ENCODE measurements around the gene TPX2. TPM values are rescaled to one million over a fixed set of nuclear protein-coding genes. Genes with fewer than 3 reads are reported as not detected.
A peak's percentile ranks its signal among the peaks of the same experiment; 100 is the strongest.

Gene TPX2
- total and polyA plus RNA-seq, 2 donors = 8.2 to 75.6 TPM

DNA sequence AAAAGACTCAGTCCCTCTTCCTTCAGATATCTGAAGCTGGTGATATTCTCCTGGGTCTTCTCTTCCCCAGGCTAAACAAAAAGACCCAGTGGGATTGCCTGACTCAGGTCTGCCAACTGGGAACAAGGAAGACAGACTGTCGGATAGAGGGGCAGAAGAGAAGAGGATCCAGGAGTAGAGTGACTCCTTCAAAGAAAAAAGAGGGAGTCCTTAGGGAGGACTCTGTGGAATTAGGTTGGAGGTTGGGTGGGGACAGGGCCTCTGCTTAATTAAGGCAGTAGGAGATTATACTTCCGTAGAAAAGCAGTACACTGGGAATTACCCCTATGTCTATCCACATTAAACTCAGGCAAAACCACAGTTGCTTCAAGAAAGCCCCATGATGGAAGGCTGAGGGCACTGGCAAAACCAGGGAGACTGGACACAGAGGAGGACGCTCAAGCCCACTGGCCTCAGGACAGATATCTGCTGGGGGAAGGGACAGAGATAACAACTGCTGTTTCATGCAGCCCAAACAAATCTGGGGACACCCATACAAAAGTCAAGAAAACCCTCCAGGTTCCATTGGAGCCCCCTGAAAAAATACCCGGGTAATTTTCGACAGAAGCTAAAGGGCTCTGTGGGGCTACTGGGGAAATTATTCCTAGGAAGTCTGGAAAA, 22.1 kb upstream of the TPX2 start:
- H3K9me3 ChIP-seq (ENCODE audit: control insufficient read depth in 2 of 2, insufficient read depth in 1 of 2, low read length in 1 of 2) = no peaks in the 10 kb centered on the region
- H3K4me3 ChIP-seq (ENCODE audit: low read length in 2 of 2) = peak overlapping the region; percentile 75 to 85
- H3K27ac ChIP-seq (ENCODE audit: low read depth in 1 of 2, low read length in 1 of 2) = peak overlapping the region in 1 of 2 donors; percentile 81
- 92% methylated on average over 5 of the region's 5 CpGs for WGBS
- H3K36me3 ChIP-seq (ENCODE audit: control insufficient read depth in 2 of 2, insufficient read depth in 2 of 2, low read length in 1 of 2) = peaks cover 41 to 88% of the 10 kb centered on the region in 2 donors
- peak in 1 of 9 donors; percentile 19 for DNase-seq (ENCODE audit: low read depth in 6 of 9, low spot score in 9 of 9)
- no peaks in the 10 kb centered on the region for H3K27me3 ChIP-seq (ENCODE audit: control insufficient read depth in 2 of 2, insufficient read depth in 1 of 2, low read length in 1 of 2)
- H3K4me1 ChIP-seq (ENCODE audit: control insufficient read depth in 2 of 2, insufficient read depth in 2 of 2, low read length in 2 of 2) = peaks cover 52 to 78% of the 10 kb centered on the region in 2 donors

DNA sequence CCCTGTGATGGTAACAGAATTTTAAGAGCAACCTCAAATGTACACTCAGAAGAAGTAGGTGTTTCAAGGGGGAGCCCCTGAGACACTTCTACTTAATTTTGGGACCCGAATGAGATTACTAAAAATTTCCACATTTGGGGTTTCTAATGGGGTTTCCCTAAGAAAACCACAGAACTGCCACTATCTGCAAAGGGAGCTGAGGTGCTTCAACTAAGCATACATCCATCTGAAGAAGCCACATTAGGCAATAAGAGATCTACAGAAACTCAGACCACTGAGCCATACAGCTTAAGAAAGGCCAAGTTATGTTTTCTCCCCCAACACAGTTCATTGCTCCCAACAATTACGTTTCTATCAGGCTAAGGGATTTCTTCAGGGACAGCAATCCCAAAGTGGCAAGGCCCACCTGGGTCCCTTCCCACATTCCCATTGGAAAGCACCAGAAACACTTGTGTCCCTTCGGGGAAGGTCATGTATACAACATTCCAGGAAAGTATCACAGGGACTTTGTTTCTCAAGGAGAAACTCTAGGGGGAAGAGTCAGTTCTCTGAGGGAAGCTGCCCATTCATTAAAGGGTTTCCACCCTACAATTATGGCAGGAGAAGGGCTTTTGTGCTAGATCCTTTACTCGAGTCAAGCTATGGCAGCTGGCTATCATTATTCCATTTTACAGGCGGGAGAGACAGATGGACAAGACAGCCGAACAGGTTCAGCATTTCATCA, 21.4 kb upstream of the TPX2 start:
- peak in 1 of 9 donors; percentile 22 for DNase-seq (ENCODE audit: low read depth in 6 of 9, low spot score in 9 of 9)
- peaks cover 36 to 81% of the 10 kb centered on the region in 2 donors for H3K36me3 ChIP-seq (ENCODE audit: control insufficient read depth in 2 of 2, insufficient read depth in 2 of 2, low read length in 1 of 2)
- WGBS = 76% methylated on average over 6 of the region's 6 CpGs
- peak overlapping the region; percentile 72 to 81 for H3K27ac ChIP-seq (ENCODE audit: low read depth in 1 of 2, low read length in 1 of 2)
- H3K9me3 ChIP-seq (ENCODE audit: control insufficient read depth in 2 of 2, insufficient read depth in 1 of 2, low read length in 1 of 2) = no peaks in the 10 kb centered on the region
- no peaks in the 10 kb centered on the region for H3K27me3 ChIP-seq (ENCODE audit: control insufficient read depth in 2 of 2, insufficient read depth in 1 of 2, low read length in 1 of 2)
- peak overlapping the region; percentile 75 to 85 for H3K4me3 ChIP-seq (ENCODE audit: low read length in 2 of 2)
- H3K4me1 ChIP-seq (ENCODE audit: control insufficient read depth in 2 of 2, insufficient read depth in 2 of 2, low read length in 2 of 2) = peaks cover 45 to 71% of the 10 kb centered on the region in 2 donors

DNA sequence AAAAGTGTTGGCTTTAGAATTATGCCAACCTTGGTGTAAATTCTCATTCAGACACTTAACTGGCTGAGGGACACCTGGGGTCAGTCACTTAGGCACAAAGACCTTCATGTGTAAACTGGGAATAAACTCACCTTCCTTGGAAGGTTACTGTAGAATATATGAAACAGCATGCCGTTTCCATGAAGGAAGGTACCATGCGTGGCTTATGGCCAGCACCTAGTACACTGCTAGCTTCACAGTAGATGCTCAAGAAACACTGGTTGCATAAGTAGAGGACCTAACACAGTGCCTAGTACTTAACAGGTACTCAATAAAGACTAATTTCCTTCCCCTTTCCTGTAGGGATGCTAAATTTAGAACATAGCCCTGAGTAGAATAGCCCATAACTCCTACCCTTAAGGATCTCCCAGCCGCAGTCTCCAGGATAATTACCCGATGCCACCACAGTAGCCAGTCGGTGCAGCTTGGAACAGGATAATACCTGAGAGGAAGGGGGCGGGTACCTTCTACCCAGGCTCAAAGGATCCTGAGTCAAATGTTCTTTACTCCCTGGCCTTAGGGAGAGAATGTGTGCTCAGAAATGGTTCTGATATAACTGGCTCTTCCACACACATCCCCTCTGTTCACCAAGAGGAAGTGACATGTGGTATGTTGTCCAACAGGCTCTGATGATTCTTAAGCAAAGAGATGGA, 20.0 kb upstream of the TPX2 start:
- peaks cover 31 to 61% of the 10 kb centered on the region in 2 donors for H3K4me1 ChIP-seq (ENCODE audit: control insufficient read depth in 2 of 2, insufficient read depth in 2 of 2, low read length in 2 of 2)

DNA sequence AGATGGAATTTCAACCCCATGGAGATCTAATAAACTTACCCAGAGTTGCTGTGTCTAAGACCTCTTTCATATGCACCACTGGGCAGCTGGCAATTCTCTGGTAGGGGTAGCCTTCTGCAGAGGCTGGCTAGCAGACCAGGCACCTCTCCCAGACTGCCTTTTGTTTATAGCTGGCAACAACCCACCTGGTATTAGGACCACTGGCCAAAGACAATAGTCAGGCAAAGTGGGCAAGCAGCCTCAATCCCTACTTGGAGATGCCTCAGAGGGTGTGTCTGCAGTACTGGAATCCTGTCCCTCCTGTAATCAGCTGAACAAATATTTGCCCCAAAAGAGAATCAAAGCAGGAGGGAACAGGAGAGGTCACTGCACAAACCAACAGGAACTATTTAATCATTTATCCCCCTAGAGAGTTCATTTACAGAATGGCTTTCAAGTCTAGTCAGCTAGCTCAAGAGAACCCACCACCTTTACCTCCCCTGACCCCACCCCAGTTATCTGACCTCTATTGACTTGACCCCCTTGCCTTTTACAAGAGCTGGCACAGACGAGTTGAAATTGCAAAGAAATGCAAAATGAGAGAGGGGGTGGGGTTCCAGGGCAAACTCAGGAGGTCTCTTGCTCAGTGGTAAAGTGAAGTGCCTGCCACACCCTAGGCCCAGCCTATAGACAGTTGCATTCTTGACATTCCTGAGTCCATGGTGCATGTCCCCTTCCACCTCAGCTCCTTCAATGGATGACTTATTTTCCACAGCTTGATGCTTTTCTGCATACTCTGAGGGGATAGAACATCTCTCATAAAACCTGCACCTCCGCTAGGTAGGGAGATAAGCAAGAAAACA, 19.2 kb upstream of the TPX2 start:
- WGBS = 44% methylated on average over 2 of the region's 2 CpGs
- Histone ChIP-seq H3K4me3 (ENCODE audit: low read length in 2 of 2) (peak overlapping the region; percentile 75 to 85), H3K4me1 (ENCODE audit: control insufficient read depth in 2 of 2, insufficient read depth in 2 of 2, low read length in 2 of 2) (peaks cover 25 to 56% of the 10 kb centered on the region in 2 donors), H3K36me3 (ENCODE audit: control insufficient read depth in 2 of 2, insufficient read depth in 2 of 2, low read length in 1 of 2) (peaks cover 24 to 59% of the 10 kb centered on the region in 2 donors), H3K9me3 (ENCODE audit: control insufficient read depth in 2 of 2, insufficient read depth in 1 of 2, low read length in 1 of 2) (no peaks in the 10 kb centered on the region), H3K27ac (ENCODE audit: low read depth in 1 of 2, low read length in 1 of 2) (peak overlapping the region; percentile 96 to 99), H3K27me3 (ENCODE audit: control insufficient read depth in 2 of 2, insufficient read depth in 1 of 2, low read length in 1 of 2) (no peaks in the 10 kb centered on the region)
- peak in 1 of 9 donors; percentile 52 for DNase-seq (ENCODE audit: low read depth in 6 of 9, low spot score in 9 of 9)

More for the DNA sequence above, 20.0 kb upstream of the TPX2 start:
- peak in 1 of 9 donors; percentile 65 for DNase-seq (ENCODE audit: low read depth in 6 of 9, low spot score in 9 of 9)
- H3K36me3 ChIP-seq (ENCODE audit: control insufficient read depth in 2 of 2, insufficient read depth in 2 of 2, low read length in 1 of 2) = peaks cover 27 to 67% of the 10 kb centered on the region in 2 donors
- peak overlapping the region; percentile 75 to 85 for H3K4me3 ChIP-seq (ENCODE audit: low read length in 2 of 2)
- H3K27ac ChIP-seq (ENCODE audit: low read depth in 1 of 2, low read length in 1 of 2) = peak overlapping the region; percentile 96 to 99
- no peaks in the 10 kb centered on the region for H3K9me3 ChIP-seq (ENCODE audit: control insufficient read depth in 2 of 2, insufficient read depth in 1 of 2, low read length in 1 of 2)
- no peaks in the 10 kb centered on the region for H3K27me3 ChIP-seq (ENCODE audit: control insufficient read depth in 2 of 2, insufficient read depth in 1 of 2, low read length in 1 of 2)
- 47% methylated on average over 6 of the region's 6 CpGs for WGBS

DNA sequence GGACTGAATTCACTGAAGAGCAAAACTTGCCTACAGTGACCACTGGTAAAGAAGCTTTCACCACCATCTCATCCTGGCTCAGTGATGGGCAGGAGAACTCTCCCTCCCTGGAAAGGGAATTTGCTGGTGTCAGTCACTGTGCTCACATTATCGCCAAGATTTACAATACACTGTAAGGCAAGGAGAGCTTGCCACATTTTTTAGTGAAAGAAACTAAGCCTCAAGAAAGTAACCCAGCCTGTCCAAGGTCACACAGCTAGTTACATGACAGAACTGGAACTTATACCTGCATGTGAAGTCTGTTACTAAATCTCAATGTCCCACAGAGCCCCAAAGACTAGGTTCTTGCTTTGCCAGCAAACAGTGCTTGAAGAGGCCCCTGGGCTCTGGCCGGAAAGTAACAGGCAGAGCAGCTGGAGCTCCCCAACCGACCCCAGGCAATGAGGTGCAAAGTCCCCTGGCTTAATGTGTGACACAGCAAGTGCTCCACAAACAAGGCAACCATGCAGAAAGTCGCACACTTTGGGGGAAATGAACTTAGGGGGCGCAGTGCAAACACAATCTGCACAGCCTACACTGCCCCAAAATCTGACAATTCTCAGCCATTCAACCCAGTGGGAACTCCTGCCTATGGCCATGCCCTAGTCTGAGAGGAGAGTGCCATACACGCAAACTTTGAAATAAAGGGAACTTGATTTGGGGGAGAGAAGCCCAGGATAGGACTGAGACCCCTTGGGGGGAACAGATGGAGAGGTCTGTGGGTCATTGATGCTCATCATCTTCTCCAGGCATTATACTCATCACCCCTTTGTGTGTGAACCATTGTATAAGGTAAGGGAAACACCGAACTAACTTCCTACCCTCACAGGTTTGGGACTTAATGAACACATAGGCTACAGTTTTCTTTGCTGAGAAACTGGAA, 18.3 kb upstream of the TPX2 start:
- Histone ChIP-seq H3K4me3 (ENCODE audit: low read length in 2 of 2) (peak overlapping the region; percentile 75 to 85), H3K27ac (ENCODE audit: low read depth in 1 of 2, low read length in 1 of 2) (peak overlapping the region; percentile 96 to 99), H3K36me3 (ENCODE audit: control insufficient read depth in 2 of 2, insufficient read depth in 2 of 2, low read length in 1 of 2) (peaks cover 20 to 51% of the 10 kb centered on the region in 2 donors), H3K27me3 (ENCODE audit: control insufficient read depth in 2 of 2, insufficient read depth in 1 of 2, low read length in 1 of 2) (no peaks in the 10 kb centered on the region), H3K4me1 (ENCODE audit: control insufficient read depth in 2 of 2, insufficient read depth in 2 of 2, low read length in 2 of 2) (peaks cover 21 to 51% of the 10 kb centered on the region in 2 donors), H3K9me3 (ENCODE audit: control insufficient read depth in 2 of 2, insufficient read depth in 1 of 2, low read length in 1 of 2) (no peaks in the 10 kb centered on the region)
- peak in 3 of 9 donors; percentile 48 to 78 (median 58) for DNase-seq (ENCODE audit: low read depth in 6 of 9, low spot score in 9 of 9)
- 18% methylated on average over 7 of the region's 7 CpGs for WGBS

DNA sequence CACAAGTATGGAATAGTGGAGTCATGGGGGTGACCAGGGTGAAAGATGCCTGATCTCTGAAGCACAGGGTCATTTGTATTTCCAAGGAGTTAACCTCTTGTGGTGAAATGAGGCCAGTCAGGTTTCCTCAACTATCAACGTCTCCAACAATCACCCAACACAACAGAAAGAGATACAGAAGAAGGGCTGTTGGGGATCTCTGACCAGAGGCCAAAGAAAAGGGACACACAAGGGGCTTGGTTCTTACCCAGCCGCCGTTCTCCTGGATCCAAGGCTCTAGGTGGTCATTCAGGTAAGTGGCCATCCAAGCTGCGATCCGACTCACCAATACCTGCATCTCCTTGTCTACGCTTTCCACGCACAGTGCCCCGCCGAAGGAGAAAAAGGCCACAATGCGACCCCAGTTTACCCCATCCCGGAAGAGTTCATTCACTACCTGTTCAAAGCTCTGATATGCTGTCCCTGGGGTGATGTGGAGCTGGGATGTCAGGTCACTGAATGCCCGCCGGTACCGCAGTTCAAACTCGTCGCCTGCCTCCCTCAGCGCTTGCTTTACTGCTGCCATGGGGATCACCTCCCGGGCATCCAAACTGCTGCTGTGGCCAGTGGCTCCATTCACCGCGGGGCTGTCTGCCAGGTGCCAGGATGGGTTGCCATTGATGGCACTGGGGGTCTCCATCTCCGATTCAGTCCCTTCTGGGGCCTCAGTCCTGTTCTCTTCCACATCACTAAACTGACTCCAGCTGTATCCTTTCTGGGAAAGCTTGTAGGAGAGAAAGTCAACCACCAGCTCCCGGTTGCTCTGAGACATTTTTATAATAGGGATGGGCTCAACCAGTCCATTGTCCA, 17.5 kb upstream of the TPX2 start:
- WGBS = 68% methylated on average over 22 of the region's 22 CpGs
- DNase-seq (ENCODE audit: low read depth in 6 of 9, low spot score in 9 of 9) = no peak
- no peaks in the 10 kb centered on the region for H3K9me3 ChIP-seq (ENCODE audit: control insufficient read depth in 2 of 2, insufficient read depth in 1 of 2, low read length in 1 of 2)
- no peaks in the 10 kb centered on the region for H3K27me3 ChIP-seq (ENCODE audit: control insufficient read depth in 2 of 2, insufficient read depth in 1 of 2, low read length in 1 of 2)
- peaks cover 20 to 43% of the 10 kb centered on the region in 2 donors for H3K36me3 ChIP-seq (ENCODE audit: control insufficient read depth in 2 of 2, insufficient read depth in 2 of 2, low read length in 1 of 2)
- H3K4me3 ChIP-seq (ENCODE audit: low read length in 2 of 2) = peak overlapping the region; percentile 75 to 85
- peak overlapping the region; percentile 96 to 99 for H3K27ac ChIP-seq (ENCODE audit: low read depth in 1 of 2, low read length in 1 of 2)
- peaks cover 21 to 45% of the 10 kb centered on the region in 2 donors for H3K4me1 ChIP-seq (ENCODE audit: control insufficient read depth in 2 of 2, insufficient read depth in 2 of 2, low read length in 2 of 2)

DNA sequence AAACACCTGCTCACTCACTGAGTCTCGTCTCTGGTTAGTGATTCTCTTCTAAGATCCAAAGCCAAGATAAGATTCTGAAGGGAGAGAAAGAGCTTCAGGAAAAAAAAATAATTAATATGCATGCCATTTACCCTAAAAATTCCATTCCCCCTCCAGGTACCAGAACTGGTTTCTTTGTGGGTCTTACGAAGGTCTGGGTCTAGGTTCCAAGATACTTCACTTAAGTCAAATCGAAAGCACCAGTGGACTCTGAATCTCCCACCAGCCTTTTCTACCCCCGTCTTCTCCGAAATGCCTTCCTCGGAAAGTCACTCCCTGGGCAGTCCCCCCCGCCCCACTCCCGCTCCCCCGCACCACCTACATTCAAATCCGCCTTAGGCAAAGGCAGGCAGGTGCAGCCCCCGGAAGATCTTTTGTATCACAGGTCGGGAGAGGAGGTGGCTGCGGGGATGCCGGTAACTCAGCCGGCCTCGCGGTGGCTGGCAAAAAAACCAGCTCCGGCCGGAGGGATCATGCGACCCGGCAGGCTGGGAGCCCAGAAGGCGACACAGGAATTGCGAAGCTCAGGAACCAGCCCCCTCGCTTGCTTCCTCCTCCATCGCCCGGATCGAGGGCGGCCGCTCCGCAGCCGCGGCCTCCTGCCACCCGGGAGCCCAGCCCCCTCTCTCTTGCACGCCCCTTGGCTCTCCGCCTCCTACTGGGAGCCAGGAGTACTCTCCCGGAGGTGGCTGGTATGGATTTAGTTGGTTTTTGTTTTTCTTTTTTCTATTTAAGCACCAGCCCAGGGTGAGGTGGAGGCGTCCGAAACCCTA, 16.6 kb upstream of the TPX2 start, which contains the start of gene BCL2L1:
Gene BCL2L1 (minus strand): TSS at position 612 of the 812 bp plus-strand sequence. CDS start 650 bp downstream, outside the sequence.
- Histone ChIP-seq H3K9me3 (ENCODE audit: control insufficient read depth in 2 of 2, insufficient read depth in 1 of 2, low read length in 1 of 2) (no peaks in the 10 kb centered on the region), H3K36me3 (ENCODE audit: control insufficient read depth in 2 of 2, insufficient read depth in 2 of 2, low read length in 1 of 2) (peaks cover 17 to 35% of the 10 kb centered on the region in 2 donors), H3K27ac (ENCODE audit: low read depth in 1 of 2, low read length in 1 of 2) (peak within 1 kb of the TSS; percentile 98 to 99), H3K4me1 (ENCODE audit: control insufficient read depth in 2 of 2, insufficient read depth in 2 of 2, low read length in 2 of 2) (peaks cover 18 to 37% of the 10 kb centered on the region in 2 donors), H3K4me3 (ENCODE audit: low read length in 2 of 2) (peak within 1 kb of the TSS; percentile 75 to 85), H3K27me3 (ENCODE audit: control insufficient read depth in 2 of 2, insufficient read depth in 1 of 2, low read length in 1 of 2) (no peaks in the 10 kb centered on the region)
- WGBS = under 1% methylated on average over 38 of the region's 38 CpGs
- DNase-seq (ENCODE audit: low read depth in 6 of 9, low spot score in 9 of 9) = peak in 4 of 9 donors; percentile 65 to 85 (median 69)

Data from thymus (tissue), 11 donors.